Subcutaneous adipose tissue (tissue), 4 donors: ENCODE measurements around the gene ETHE1. TPM values are rescaled to one million over a fixed set of nuclear protein-coding genes. Genes with fewer than 3 reads are reported as not detected.

Experiments
- CTCF ChIP-seq: fragments of 450-650 bp; IDR thresholded peaks from one replicate; pipeline ENCODE4 v1.5.1; 2016; ENCODE audit warnings: low read depth, mild to moderate bottlenecking, control low read depth, antibody characterized with exemption, moderate library complexity
- total RNA-seq, 4 donors: library from RNA; depleted of rRNA; stranded (reverse); fragments of >200 nt; gene quantifications; one replicate each; pipeline ENCODE4 v1.1.0, GENCODE V29; 2016

ETHE1 gene
- total RNA-seq, 4 donors from 2014 or later, result 20.2 to 36.7 (median 31.3) TPM

- no peak for TF ChIP-seq CTCF
Observed at GRCh38 chr19:43483281-43483680, 43.7 kb downstream of the ETHE1 start.

GRCh38 chr19:43482193-43482592, 44.8 kb downstream of the ETHE1 start:
- TF ChIP-seq CTCF, result no peak

- no peak for TF ChIP-seq CTCF
Observed at GRCh38 chr19:43481701-43482100, 45.3 kb downstream of the ETHE1 start.

GRCh38 chr19:43480574-43480973, 46.4 kb downstream of the ETHE1 start:
- no peak for TF ChIP-seq CTCF

GRCh38 chr19:43479961-43480561, 46.9 kb downstream of the ETHE1 start:
- no peak for TF ChIP-seq CTCF

GRCh38 chr19:43479226-43479625, 47.8 kb downstream of the ETHE1 start:
- TF ChIP-seq CTCF, result no peak

GRCh38 chr19:43478323-43478722, 48.7 kb downstream of the ETHE1 start:
- TF ChIP-seq CTCF, result no peak
